Neural cell (in vitro differentiated cells): ENCODE measurements around the gene DNAJC11.

Experiments
- CTCF ChIP-seq: fragments of 450-650 bp; IDR thresholded peaks from 2 replicates; pipeline ENCODE4 v1.5.1; 2014; ENCODE audit warnings: antibody characterized with exemption, mild to moderate bottlenecking, moderate library complexity; ENCODE audit not compliant: poor library complexity, severe bottlenecking
- EP300 ChIP-seq: fragments of 450-650 bp; conservative IDR thresholded peaks from 2 replicates; pipeline ENCODE4 v1.6.1; 2014; ENCODE audit warnings: antibody characterized with exemption, mild to moderate bottlenecking, moderate library complexity; ENCODE audit not compliant: poor library complexity, severe bottlenecking
- EZH2 ChIP-seq: fragments of 200-600, 300-800 bp; shearing (Covaris generic), sonication (generic); IDR thresholded peaks from 2 replicates; pipeline ENCODE4 v1.6.1; 2014; ENCODE audit warnings: antibody characterized with exemption, low read length, borderline replicate concordance, mild to moderate bottlenecking; ENCODE audit not compliant: insufficient read depth, poor library complexity, severe bottlenecking
- REST ChIP-seq: IDR thresholded peaks from 2 replicates; pipeline ENCODE4 v1.6.1; 2012; ENCODE audit warnings: borderline replicate concordance
- TAF1 ChIP-seq: IDR thresholded peaks from 2 replicates; pipeline ENCODE4 v1.6.1; 2012; ENCODE audit warnings: low read depth

GRCh38 chr1:6660415-6661049, 41.1 kb downstream of the DNAJC11 start:
- no peak for TF ChIP-seq REST
- TF ChIP-seq EP300: no peak
- TF ChIP-seq TAF1: no peak
- TF ChIP-seq EZH2: no peak
- TF ChIP-seq CTCF: no peak
